IMR-90 (cell line): ENCODE data around the gene TUBB2B.

Experiments
- CEBPB ChIP-seq: IDR thresholded peaks from 2 replicates; pipeline ENCODE4 v1.6.1; 2012; ENCODE audit warnings: low read depth, low read length, improper control_type of control experiment
- CTCF ChIP-seq: conservative IDR thresholded peaks from 2 replicates; pipeline ENCODE4 v1.5.1; 2012; ENCODE audit warnings: mild to moderate bottlenecking, low read depth, low read length, improper control_type of control experiment
- ELK1 ChIP-seq: fragments of 150-350 bp; IDR thresholded peaks from 2 replicates; pipeline ENCODE4 v1.6.1; 2016; ENCODE audit warnings: low read depth, mild to moderate bottlenecking, low read length, moderate library complexity, borderline replicate concordance
- FOS ChIP-seq: fragments of 150-350 bp; IDR thresholded peaks from 2 replicates; pipeline ENCODE4 v1.6.1; 2016; ENCODE audit warnings: low read depth, low read length
- MXI1 ChIP-seq: IDR thresholded peaks from 2 replicates; pipeline ENCODE4 v1.6.1; 2012; ENCODE audit warnings: low read depth, mild to moderate bottlenecking, low read length, moderate library complexity, borderline replicate concordance
- POLR2A ChIP-seq: IDR thresholded peaks from 2 replicates; pipeline ENCODE4 v1.6.1; 2012; ENCODE audit warnings: mild to moderate bottlenecking, low read depth, low read length
- RAD21 ChIP-seq: IDR thresholded peaks from 2 replicates; pipeline ENCODE4 v1.6.1; 2012; ENCODE audit warnings: low read length, improper control_type of control experiment
- RCOR1 ChIP-seq: IDR thresholded peaks from 2 replicates; pipeline ENCODE4 v1.6.1; 2012; ENCODE audit warnings: mild to moderate bottlenecking, low read length, improper control_type of control experiment; ENCODE audit not compliant: insufficient replicate concordance

- TF ChIP-seq CTCF (no peak), CEBPB (no peak), POLR2A (no peak), FOS (no peak), RAD21 (no peak), MXI1 (no peak), RCOR1 (no peak), ELK1 (no peak)
Measured at GRCh38 chr6:3272911-3273547, 45.6 kb upstream of the TUBB2B start.
